Upper lobe of left lung (tissue), 6 donors: Measurements from ENCODE around the gene METRN. TPM values are rescaled to one million over a fixed set of nuclear protein-coding genes. Genes with fewer than 3 reads are reported as not detected.

Experiments used
- ATAC-seq, 2 donors: fragments of 200-7000 bp; cut with Tn5 transposase; one replicate each; pipeline ENCODE4 v1.9.1; 2022; ENCODE audit warnings: mild to moderate bottlenecking in 2 of 2, moderate library complexity in 2 of 2; ENCODE audit not compliant: low FRiP score in 2 of 2
- DNase-seq, 2 donors: peaks; one replicate each; pipeline ENCODE4 v3.0.0-alpha.2; 2019 to 2020
- H3K27ac ChIP-seq, 4 donors: fragments of 200-600 bp; sonication (generic); one replicate each; pipeline ENCODE4 v1.5.1; 2016 to 2019
- H3K27me3 ChIP-seq, 4 donors: fragments of 200-600 bp; sonication (generic); one replicate each; pipeline ENCODE4 v1.5.1; 2017 to 2019
- H3K36me3 ChIP-seq, 4 donors: fragments of 200-600 bp; sonication (generic); one replicate each; pipeline ENCODE4 v1.5.1; 2016 to 2019
- H3K4me1 ChIP-seq, 4 donors: fragments of 200-600 bp; sonication (generic); one replicate each; pipeline ENCODE4 v1.5.1; 2018 to 2019
- H3K4me3 ChIP-seq, 4 donors: fragments of 200-600 bp; sonication (generic); one replicate each; pipeline ENCODE4 v1.5.1; 2017 to 2019; ENCODE audit warnings: mild to moderate bottlenecking in 2 of 4, moderate library complexity in 1 of 4
- H3K9me3 ChIP-seq, 4 donors: fragments of 200-600 bp; sonication (generic); one replicate each; pipeline ENCODE4 v1.5.1; 2018 to 2019
- CTCF ChIP-seq, 6 experiments: fragments of 450-650 bp in 4 of 6; fragments of 200-600 bp in 2 of 6; sonication (generic) in 2 of 6; IDR thresholded peaks; one replicate each; pipeline ENCODE4 v1.5.1; 2016 to 2019; ENCODE audit warnings: antibody characterized with exemption in 6 of 6
- EP300 ChIP-seq, 4 donors: sonication (generic); formaldehyde crosslinking; IDR thresholded peaks; one replicate each; pipeline ENCODE4 v1.5.1; 2017; ENCODE audit warnings: antibody characterized with exemption in 4 of 4, control low read depth in 2 of 4
- POLR2A ChIP-seq, 4 donors: fragments of 450-650 bp; IDR thresholded peaks; one replicate each; pipeline ENCODE4 v1.5.1; 2016 to 2017; ENCODE audit warnings: antibody characterized with exemption in 4 of 4, mild to moderate bottlenecking in 2 of 4
- POLR2AphosphoS5 ChIP-seq, 2 donors: sonication (generic); formaldehyde crosslinking; IDR thresholded peaks; one replicate each; pipeline ENCODE4 v1.5.1; 2017; ENCODE audit warnings: antibody characterized with exemption in 2 of 2
- WGBS, 2 donors: methylation state at CpG; one replicate each; pipeline ENCODE4 v1.1.5; 2017 to 2018; 5-methylcytosine and 5-hydroxymethylcytosine counted together
- total RNA-seq, 6 donors: library from RNA; depleted of rRNA in 4 of 6; stranded (reverse); fragments of >200 nt in 4 of 6; gene quantifications; one replicate each; pipeline versions ENCODE4 v1.1.0 to v1.2.1, GENCODE V29; 2016 to 2021
- donor health status: DM: no; HTN: no; CAD: no; lungs with moderate emphysema.
- donor health status: DM: no; HTN: yes; CAD: no; lungs with severe emphysema.

The METRN gene
- total RNA-seq, 6 donors from 2014 or later = 22.0 to 56.0 (median 40.8) TPM

- Histone ChIP-seq H3K4me1 (peaks cover 26 to 50% (median 28%) of the 10 kb centered on the region in 4 donors), H3K36me3 (peaks cover 24 to 52% (median 46%) of the 10 kb centered on the region in 4 donors), H3K27ac (no peak overlapping the region), H3K4me3 (no peak overlapping the region), H3K27me3 (no peaks in the 10 kb centered on the region), H3K9me3 (no peaks in the 10 kb centered on the region)
- TF ChIP-seq POLR2A (IDR thresholded peaks at IDR 0.05) = no peak
- WGBS, 2 donors = 97 to 100% methylated on average over 2 to 13 of the region's 19 CpGs
- no peak for ATAC-seq
- peak in 1 of 2 donors; percentile 84 for DNase-seq
Observed at GRCh38 chr16:672371-672770, 42.5 kb upstream of the METRN start.

- Histone ChIP-seq H3K9me3 (no peaks in the 10 kb centered on the region), H3K27ac (no peak overlapping the region), H3K4me1 (peaks cover 22 to 46% (median 24%) of the 10 kb centered on the region in 4 donors), H3K36me3 (peaks cover 24 to 52% (median 46%) of the 10 kb centered on the region in 4 donors), H3K4me3 (no peak overlapping the region), H3K27me3 (no peaks in the 10 kb centered on the region)
- ATAC-seq = no peak
- 95 to 99% methylated on average over 20 to 21 of the region's 21 CpGs for WGBS, 2 donors
- TF ChIP-seq EP300 (IDR thresholded peaks at IDR 0.05) (no peak), POLR2A (IDR thresholded peaks at IDR 0.05) (no peak), CTCF (IDR thresholded peaks at IDR 0.05) (no peak), POLR2AphosphoS5 (IDR thresholded peaks at IDR 0.05) (no peak)
- DNase-seq = peak in 1 of 2 donors; percentile 82
Observed at GRCh38 chr16:672851-673250, 42.1 kb upstream of the METRN start.

- WGBS, 2 donors = 93% methylated on average over 13 of the region's 18 CpGs; no CpG with 5 or more reads in 1 of the 2 donors
- TF ChIP-seq POLR2A (IDR thresholded peaks at IDR 0.05) (no peak), EP300 (IDR thresholded peaks at IDR 0.05) (no peak), CTCF (IDR thresholded peaks at IDR 0.05) (no peak), POLR2AphosphoS5 (IDR thresholded peaks at IDR 0.05) (no peak)
- H3K9me3 ChIP-seq = no peaks in the 10 kb centered on the region
- DNase-seq (peak in 1 of 2 donors; percentile 74), ATAC-seq (no peak)
- no peak overlapping the region for H3K4me3 ChIP-seq
- no peaks in the 10 kb centered on the region for H3K27me3 ChIP-seq
- peaks cover 22 to 43% (median 23%) of the 10 kb centered on the region in 4 donors for H3K4me1 ChIP-seq
- H3K36me3 ChIP-seq = peaks cover 24 to 52% (median 46%) of the 10 kb centered on the region in 4 donors
- H3K27ac ChIP-seq = no peak overlapping the region
Observed at GRCh38 chr16:673399-673991, 41.4 kb upstream of the METRN start.

GRCh38 chr16:674214-674881, 40.6 kb upstream of the METRN start:
- H3K4me1 ChIP-seq = peaks cover 15 to 39% (median 19%) of the 10 kb centered on the region in 4 donors
- TF ChIP-seq EP300 (IDR thresholded peaks at IDR 0.05) = no peak
- TF ChIP-seq POLR2AphosphoS5 (IDR thresholded peaks at IDR 0.05) = no peak
- no peak for TF ChIP-seq CTCF (IDR thresholded peaks at IDR 0.05)
- no peak for TF ChIP-seq POLR2A (IDR thresholded peaks at IDR 0.05)
- DNase-seq = peak in 1 of 2 donors; percentile 80
- 87 to 100% methylated on average over 1 to 21 of the region's 22 CpGs for WGBS, 2 donors
- peaks cover 24 to 48% (median 44%) of the 10 kb centered on the region in 4 donors for H3K36me3 ChIP-seq
- no peak overlapping the region for H3K27ac ChIP-seq
- no peak for ATAC-seq
- no peak overlapping the region for H3K4me3 ChIP-seq
- no peaks in the 10 kb centered on the region for H3K27me3 ChIP-seq
- no peaks in the 10 kb centered on the region for H3K9me3 ChIP-seq

GRCh38 chr16:674968-675883, 39.7 kb upstream of the METRN start, which contains the start of gene RHBDL1:
RHBDL1 (plus strand) TSS chr16:675671; CDS start chr16:675791, 120 bp downstream.
- no peak within 1 kb of the TSS for H3K27ac ChIP-seq
- no peak for TF ChIP-seq POLR2AphosphoS5 (IDR thresholded peaks at IDR 0.05)
- no peak for TF ChIP-seq CTCF (IDR thresholded peaks at IDR 0.05)
- TF ChIP-seq POLR2A (IDR thresholded peaks at IDR 0.05) = no peak
- no peak for TF ChIP-seq EP300 (IDR thresholded peaks at IDR 0.05)

More at GRCh38 chr16:674968-675883, 39.7 kb upstream of the METRN start, which contains the start of gene RHBDL1:
- ATAC-seq = no peak
- 4 to 14% methylated on average over 12 to 24 of the region's 73 CpGs for WGBS, 2 donors
- Histone ChIP-seq H3K4me1 (peaks cover 13 to 45% (median 21%) of the 10 kb centered on the region in 4 donors), H3K27me3 (no peaks in the 10 kb centered on the region), H3K9me3 (no peaks in the 10 kb centered on the region), H3K4me3 (peak within 1 kb of the TSS in 3 of 4 donors; percentile 21 to 37 (median 24)), H3K36me3 (peaks cover 22 to 39% (median 35%) of the 10 kb centered on the region in 4 donors)
- peak in 1 of 2 donors; percentile 90 for DNase-seq
